ENCODE data around the gene PLG.
"Not testable (repeated sequence)": the region's sequence is repeated elsewhere in the genome, so short reads cannot be mapped to it uniquely, and the experiment has no call there.

PLG gene
- 0 to 0.10 (median 0.04) reads per million in 4 experiments for total RNA-seq

- not testable (repeated sequence) for DNase-seq
These were observed at the start of gene PLG for GRCh38 chr6:160701918-160702680. Gene PLG, plus strand, starts transcription at chr6:160702244. Its CDS starts 61 bp downstream, at chr6:160702305.

- no peak for DNase-seq
These were observed 42.5 kb upstream of the PLG start for GRCh38 chr6:160659562-160659961.

GRCh38 chr6:160661216-160661615, 40.8 kb upstream of the PLG start:
- DNase-seq, result no peak

GRCh38 chr6:160662429-160662828, 39.6 kb upstream of the PLG start:
- no peak for DNase-seq

GRCh38 chr6:160662842-160663241, 39.2 kb upstream of the PLG start:
- no peak for DNase-seq

GRCh38 chr6:160664198-160664597, 37.8 kb upstream of the PLG start, which contains the start of gene LPA:
Gene LPA, minus strand, starts transcription at chr6:160664275. Its CDS starts 61 bp downstream, at chr6:160664214.
- not testable (repeated sequence) for DNase-seq

- no peak for DNase-seq
These were observed 34.2 kb upstream of the PLG start for GRCh38 chr6:160667639-160668481.

- no peak for DNase-seq
These were observed 33.5 kb upstream of the PLG start for GRCh38 chr6:160668589-160668988.

- not testable (repeated sequence) for DNase-seq
These were observed 25.6 kb upstream of the PLG start for GRCh38 chr6:160676418-160676817.

- DNase-seq, result no peak
These were observed 23.8 kb upstream of the PLG start for GRCh38 chr6:160678230-160678629.

- no peak for DNase-seq
These were observed 23.2 kb upstream of the PLG start for GRCh38 chr6:160678744-160679401.

GRCh38 chr6:160679402-160679769, 22.7 kb upstream of the PLG start:
- DNase-seq, result no peak

- not testable (repeated sequence) for DNase-seq
These were observed 16.8 kb upstream of the PLG start for GRCh38 chr6:160685101-160685761.

- no peak for DNase-seq
These were observed 16.1 kb upstream of the PLG start for GRCh38 chr6:160685762-160686450.

- no peak for DNase-seq
These were observed 11.6 kb upstream of the PLG start for GRCh38 chr6:160690458-160690857.

- DNase-seq, result no peak
These were observed 10.4 kb upstream of the PLG start for GRCh38 chr6:160691617-160692016.

- DNase-seq, result no peak
These were observed 9.6 kb upstream of the PLG start for GRCh38 chr6:160692369-160692959.

- DNase-seq, result not testable (repeated sequence)
These were observed 7.0 kb upstream of the PLG start for GRCh38 chr6:160695025-160695424.

- DNase-seq, result not testable (repeated sequence)
These were observed 6.4 kb upstream of the PLG start for GRCh38 chr6:160695622-160696021.

- DNase-seq, result not testable (repeated sequence)
These were observed 5.2 kb upstream of the PLG start for GRCh38 chr6:160696884-160697283.

GRCh38 chr6:160697826-160698225, 4.2 kb upstream of the PLG start:
- no peak for DNase-seq

GRCh38 chr6:160704688-160705087, 2.6 kb downstream of the PLG start:
- not testable (repeated sequence) for DNase-seq
